BE2C (cell line): ENCODE results near the gene MRPL1.

ENCODE experiments used
- DNase-seq: peaks from one replicate; pipeline ENCODE4 v3.0.0-alpha.2; 2020
- H3K27me3 ChIP-seq: fragments of 250-450 bp; sonication (Bioruptor Pico); 2 replicates; pipeline ENCODE4 v1.5.1; 2020; ENCODE audit warnings: mild to moderate bottlenecking
- H3K36me3 ChIP-seq: fragments of 250-450 bp; sonication (Bioruptor Pico); 2 replicates; pipeline ENCODE4 v1.5.1; 2020; ENCODE audit warnings: mild to moderate bottlenecking
- H3K4me1 ChIP-seq: fragments of 250-450 bp; sonication (Bioruptor Pico); 2 replicates; pipeline ENCODE4 v1.5.1; 2020
- H3K4me3 ChIP-seq: 2 replicates; pipeline ENCODE4 v1.5.1; 2011; ENCODE audit warnings: low read depth, low read length
- H3K9me3 ChIP-seq: fragments of 250-450 bp; sonication (Bioruptor Pico); 2 replicates; pipeline ENCODE4 v1.5.1; 2020
- CTCF ChIP-seq: IDR thresholded peaks from 2 replicates; pipeline ENCODE4 v1.5.1; 2012; ENCODE audit warnings: mild to moderate bottlenecking, low read depth, low read length

Gene MRPL1

GRCh38 chr4:77903186-77903585 is 40.6 kb downstream of the MRPL1 start:
- peaks cover under 1% of the 10 kb centered on the region for H3K36me3 ChIP-seq
- no peaks in the 10 kb centered on the region for H3K9me3 ChIP-seq
- no peak for TF ChIP-seq CTCF
- DNase-seq = no peak
- no peak overlapping the region for H3K4me3 ChIP-seq
- no peaks in the 10 kb centered on the region for H3K27me3 ChIP-seq
- H3K4me1 ChIP-seq = no peaks in the 10 kb centered on the region

GRCh38 chr4:77905651-77906263 is 43.1 kb downstream of the MRPL1 start:
- H3K4me1 ChIP-seq = no peaks in the 10 kb centered on the region
- peaks cover 11% of the 10 kb centered on the region for H3K36me3 ChIP-seq
- no peak overlapping the region for H3K4me3 ChIP-seq
- H3K27me3 ChIP-seq = no peaks in the 10 kb centered on the region
- no peak for TF ChIP-seq CTCF
- no peak for DNase-seq
- no peaks in the 10 kb centered on the region for H3K9me3 ChIP-seq

GRCh38 chr4:77910676-77911075 is 48.0 kb downstream of the MRPL1 start:
- Histone ChIP-seq H3K36me3 (peaks cover 18% of the 10 kb centered on the region), H3K27me3 (no peaks in the 10 kb centered on the region), H3K9me3 (no peaks in the 10 kb centered on the region; the same call in 1 of the 2 replicates), H3K4me3 (no peak overlapping the region), H3K4me1 (no peaks in the 10 kb centered on the region)
- no peak for DNase-seq
- TF ChIP-seq CTCF = no peak

DNA sequence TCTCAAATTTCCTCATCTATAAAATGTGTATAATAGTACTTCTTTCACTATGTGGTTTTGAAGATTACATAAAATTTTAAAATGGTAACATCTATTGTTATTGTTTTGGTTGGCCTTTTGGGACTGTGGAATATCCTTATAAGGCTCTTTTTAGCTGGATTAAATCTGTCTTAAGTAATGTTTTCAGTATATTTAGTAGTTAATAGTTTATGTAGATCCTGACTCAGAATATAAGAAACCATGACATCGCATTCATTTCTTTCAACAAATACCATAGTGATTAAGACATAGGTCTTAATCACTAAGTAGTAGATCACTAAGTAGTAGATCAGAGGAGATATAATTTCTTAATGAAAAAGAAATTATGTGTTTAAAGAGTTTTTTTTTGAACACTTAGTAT is 48.5 kb downstream of the MRPL1 start:
- TF ChIP-seq CTCF = no peak
- peaks cover 18% of the 10 kb centered on the region for H3K36me3 ChIP-seq
- no peak overlapping the region for H3K4me3 ChIP-seq
- no peaks in the 10 kb centered on the region; the same call in 1 of the 2 replicates for H3K9me3 ChIP-seq
- H3K4me1 ChIP-seq = no peaks in the 10 kb centered on the region
- H3K27me3 ChIP-seq = no peaks in the 10 kb centered on the region
- DNase-seq = no peak

GRCh38 chr4:77911842-77912450 is 49.3 kb downstream of the MRPL1 start:
- H3K9me3 ChIP-seq = no peaks in the 10 kb centered on the region; the same call in 1 of the 2 replicates
- H3K4me1 ChIP-seq = no peaks in the 10 kb centered on the region
- no peaks in the 10 kb centered on the region for H3K27me3 ChIP-seq
- peaks cover 18% of the 10 kb centered on the region for H3K36me3 ChIP-seq
- DNase-seq = no peak
- no peak for TF ChIP-seq CTCF
- no peak overlapping the region for H3K4me3 ChIP-seq

GRCh38 chr4:77913348-77913747 is 50.7 kb downstream of the MRPL1 start:
- Histone ChIP-seq H3K27me3 (no peaks in the 10 kb centered on the region), H3K4me1 (no peaks in the 10 kb centered on the region), H3K9me3 (no peaks in the 10 kb centered on the region; the same call in 1 of the 2 replicates), H3K4me3 (no peak overlapping the region), H3K36me3 (peaks cover 18% of the 10 kb centered on the region)
- no peak for DNase-seq
- no peak for TF ChIP-seq CTCF
